A549 treated with dexamethasone at 1 μM for 4 hours (cell line): ENCODE results near the gene GALR3. TPM values are rescaled to one million over a fixed set of nuclear protein-coding genes. Genes with fewer than 3 reads are reported as not detected.

Experiments
- total RNA-seq: library from RNA; stranded (reverse); fragments of 200-300 nt; extraction: Qiagen RNA extraction; gene quantifications from 5 replicates; pipeline ENCODE4 v1.2.3, GENCODE V29; 2022

Gene GALR3, protein sequence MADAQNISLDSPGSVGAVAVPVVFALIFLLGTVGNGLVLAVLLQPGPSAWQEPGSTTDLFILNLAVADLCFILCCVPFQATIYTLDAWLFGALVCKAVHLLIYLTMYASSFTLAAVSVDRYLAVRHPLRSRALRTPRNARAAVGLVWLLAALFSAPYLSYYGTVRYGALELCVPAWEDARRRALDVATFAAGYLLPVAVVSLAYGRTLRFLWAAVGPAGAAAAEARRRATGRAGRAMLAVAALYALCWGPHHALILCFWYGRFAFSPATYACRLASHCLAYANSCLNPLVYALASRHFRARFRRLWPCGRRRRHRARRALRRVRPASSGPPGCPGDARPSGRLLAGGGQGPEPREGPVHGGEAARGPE
- not detected in 5 replicates for total RNA-seq

DNA sequence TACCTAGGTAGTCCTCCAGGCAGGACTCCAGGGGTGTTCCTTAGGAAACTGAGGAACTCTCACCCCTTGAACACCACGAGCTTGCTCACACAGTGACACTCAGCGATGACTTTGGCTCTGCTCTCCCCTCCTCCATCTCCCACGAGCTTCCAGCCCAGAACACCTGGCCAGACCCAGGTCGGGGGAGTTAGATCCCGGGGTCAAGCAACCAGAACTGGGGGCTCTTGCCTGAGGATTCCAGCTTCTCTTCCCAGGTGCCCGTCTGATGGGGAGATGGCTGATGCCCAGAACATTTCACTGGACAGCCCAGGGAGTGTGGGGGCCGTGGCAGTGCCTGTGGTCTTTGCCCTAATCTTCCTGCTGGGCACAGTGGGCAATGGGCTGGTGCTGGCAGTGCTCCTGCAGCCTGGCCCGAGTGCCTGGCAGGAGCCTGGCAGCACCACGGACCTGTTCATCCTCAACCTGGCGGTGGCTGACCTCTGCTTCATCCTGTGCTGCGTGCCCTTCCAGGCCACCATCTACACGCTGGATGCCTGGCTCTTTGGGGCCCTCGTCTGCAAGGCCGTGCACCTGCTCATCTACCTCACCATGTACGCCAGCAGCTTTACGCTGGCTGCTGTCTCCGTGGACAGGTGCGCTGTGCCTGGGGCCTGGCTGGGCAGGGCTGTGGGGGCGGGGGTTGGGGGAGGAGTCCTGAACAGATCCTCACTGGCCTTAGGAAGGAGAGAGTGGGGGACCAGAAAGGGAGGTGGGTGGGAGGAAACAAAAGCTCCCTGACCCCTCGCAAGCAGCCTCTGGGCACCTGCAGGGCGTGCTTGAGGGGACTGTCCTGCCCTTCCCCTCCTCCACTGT is at the start of gene GALR3:
GALR3 (plus strand) TSS at position 249 of the 852 bp plus-strand sequence; CDS start at position 274, 25 bp downstream.

DNA sequence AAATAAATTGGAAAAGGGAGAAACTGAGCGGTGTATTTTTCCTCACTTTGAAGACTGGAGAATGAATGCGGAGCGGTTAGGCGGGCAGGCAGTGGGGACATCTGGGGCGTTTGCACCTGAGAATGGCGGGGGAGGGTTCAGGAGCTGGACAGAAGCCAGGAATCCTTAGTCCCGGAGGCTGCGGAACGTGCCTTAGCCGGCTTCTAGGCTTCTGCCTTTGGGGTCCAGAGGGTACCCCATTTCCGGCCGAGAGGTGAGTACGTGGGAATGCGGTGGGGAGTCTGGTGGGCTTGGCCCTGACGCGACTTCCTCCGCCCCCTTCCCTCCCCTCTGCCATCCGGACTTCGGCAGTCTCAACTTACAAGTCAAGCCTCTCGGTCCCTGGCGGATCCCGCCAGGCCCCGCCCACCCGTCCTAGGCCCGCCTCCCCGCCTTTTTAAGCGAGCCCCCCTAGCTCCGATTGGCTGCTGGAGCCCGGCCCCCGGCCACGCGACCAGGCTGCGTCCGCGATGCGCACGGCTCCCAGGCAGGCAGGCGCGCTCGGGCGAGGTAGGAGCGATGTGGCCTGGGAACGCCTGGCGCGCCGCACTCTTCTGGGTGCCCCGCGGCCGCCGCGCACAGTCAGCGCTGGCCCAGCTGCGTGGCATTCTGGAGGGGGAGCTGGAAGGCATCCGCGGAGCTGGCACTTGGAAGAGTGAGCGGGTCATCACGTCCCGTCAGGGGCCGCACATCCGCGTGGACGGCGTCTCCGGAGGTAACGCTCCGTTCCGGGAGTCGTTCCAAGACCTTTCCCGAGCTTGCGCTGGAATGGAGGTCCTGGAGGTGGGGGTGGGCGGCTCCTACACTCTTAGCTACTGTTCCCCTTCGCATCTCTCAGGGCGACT is 15.5 kb upstream of the GALR3 start, which contains the start of gene GCAT:
GCAT (plus strand) TSS at position 525 of the 884 bp plus-strand sequence; CDS start at position 559, 34 bp downstream.

DNA sequence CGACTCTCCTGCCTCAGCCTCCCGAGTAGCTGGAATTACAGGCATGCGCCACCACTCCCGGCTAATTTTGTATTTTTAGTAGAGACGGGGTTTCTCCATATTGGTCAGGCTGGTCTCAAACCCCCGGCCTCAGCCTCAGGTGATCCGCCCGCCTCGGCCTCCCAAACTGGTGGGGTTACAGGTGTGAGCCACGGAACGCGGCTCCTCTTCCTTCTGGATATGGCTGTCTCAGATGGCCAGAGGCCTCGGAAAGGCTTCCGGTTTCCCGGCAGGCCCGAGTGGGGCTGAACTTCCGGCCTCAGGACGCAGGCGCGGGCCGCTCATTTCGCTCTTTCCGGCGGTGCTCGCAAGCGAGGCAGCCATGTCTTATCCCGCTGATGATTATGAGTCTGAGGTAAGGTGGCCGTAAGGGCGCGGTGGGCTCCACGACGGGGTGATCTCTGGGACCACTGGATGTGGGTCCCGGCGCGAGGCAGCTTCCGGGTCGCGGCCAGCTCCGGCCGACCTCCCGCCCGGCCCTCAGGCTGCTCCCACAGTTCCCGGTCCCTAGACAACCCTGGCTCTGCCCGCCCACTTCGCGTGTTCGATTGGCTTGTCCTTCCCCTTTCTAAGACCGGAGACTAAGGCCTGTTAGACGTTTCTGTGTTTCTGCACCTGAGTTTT is 26.0 kb downstream of the GALR3 start, which contains the start of gene EIF3L:
EIF3L (plus strand) TSS at position 331 of the 663 bp plus-strand sequence; CDS start at position 362, 31 bp downstream.

Other genes with a start within 250 kb of the GALR3 start
- 0.15 TPM in 1 of 5 replicates, not detected in the others for gene LGALS2, start 243.3 kb upstream of the GALR3 start, total RNA-seq
- 14.3 to 22.1 TPM (median 21.7 TPM) in 5 replicates for gene GGA1, start 214.5 kb upstream of the GALR3 start, total RNA-seq
- gene SH3BP1, start 183.7 kb upstream of the GALR3 start, total RNA-seq: 0.72 to 2.6 TPM (median 1.2 TPM) in 5 replicates
- gene PDXP, start 164.7 kb upstream of the GALR3 start, total RNA-seq: 12.2 to 15.2 TPM (median 13.6 TPM) in 5 replicates
- gene LGALS1, start 147.7 kb upstream of the GALR3 start, total RNA-seq: 991 to 1,387 TPM (median 1,073 TPM) in 5 replicates
- 23.8 to 33.6 TPM (median 25.7 TPM) in 5 replicates for gene NOL12, start 137.0 kb upstream of the GALR3 start, total RNA-seq
- 24.9 to 36.3 TPM (median 32.0 TPM) in 5 replicates for gene TRIOBP, start 126.3 kb upstream of the GALR3 start, total RNA-seq
- gene GCAT, start 15.4 kb upstream of the GALR3 start, total RNA-seq: 2.6 to 4.2 TPM (median 3.4 TPM) in 5 replicates
- 16.5 to 23.6 TPM (median 22.0 TPM) in 5 replicates for gene ANKRD54, start 21.0 kb downstream of the GALR3 start, total RNA-seq
- gene EIF3L, start 26.0 kb downstream of the GALR3 start, total RNA-seq: 260 to 305 TPM (median 269 TPM) in 5 replicates
- gene MICALL1, start 82.9 kb downstream of the GALR3 start, total RNA-seq: 17.5 to 23.4 TPM (median 20.7 TPM) in 5 replicates
- 0.14 to 0.41 TPM (median 0.20 TPM) in 4 of 5 replicates, not detected in the other for gene C22orf23, start 130.2 kb downstream of the GALR3 start, total RNA-seq
- gene POLR2F, start 130.3 kb downstream of the GALR3 start, total RNA-seq: 116 to 133 TPM (median 121 TPM) in 5 replicates
- 0.04 TPM in 1 of 5 replicates, not detected in the others for gene SOX10, start 161.2 kb downstream of the GALR3 start, total RNA-seq
- gene PICK1, start 234.0 kb downstream of the GALR3 start, total RNA-seq: 11.0 to 14.4 TPM (median 12.7 TPM) in 5 replicates